GM21528 (cell line): Measurements from ENCODE around the gene HS6ST2.

Experiments
- ATAC-seq: cut with Tn5 transposase; IDR thresholded peaks from one replicate; pipeline ENCODE4 v1.9.1; 2021; ENCODE audit warnings: mild to moderate bottlenecking, moderate library complexity; ENCODE audit not compliant: unreplicated experiment, low FRiP score

HS6ST2 gene

DNA sequence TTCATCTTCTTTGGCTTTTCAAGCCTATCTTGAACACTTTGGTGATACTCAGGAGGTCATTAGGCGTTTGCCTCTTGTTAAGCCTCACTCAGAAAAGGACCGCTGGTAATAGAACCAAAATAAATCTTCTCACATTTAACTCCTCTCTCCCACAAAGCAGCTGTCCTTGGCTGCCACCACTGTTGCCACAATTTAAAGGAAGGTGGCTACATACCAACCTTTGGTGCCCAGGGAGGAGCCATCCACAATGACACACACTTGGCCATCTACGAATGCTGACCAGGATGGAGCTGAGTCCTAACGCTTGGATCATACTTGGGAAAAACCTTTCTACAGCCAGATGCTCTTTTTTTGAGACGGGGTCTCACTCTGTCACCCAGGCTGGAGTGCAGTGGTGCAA lies 210.2 kb downstream of the HS6ST2 start:
- no peak for ATAC-seq

DNA sequence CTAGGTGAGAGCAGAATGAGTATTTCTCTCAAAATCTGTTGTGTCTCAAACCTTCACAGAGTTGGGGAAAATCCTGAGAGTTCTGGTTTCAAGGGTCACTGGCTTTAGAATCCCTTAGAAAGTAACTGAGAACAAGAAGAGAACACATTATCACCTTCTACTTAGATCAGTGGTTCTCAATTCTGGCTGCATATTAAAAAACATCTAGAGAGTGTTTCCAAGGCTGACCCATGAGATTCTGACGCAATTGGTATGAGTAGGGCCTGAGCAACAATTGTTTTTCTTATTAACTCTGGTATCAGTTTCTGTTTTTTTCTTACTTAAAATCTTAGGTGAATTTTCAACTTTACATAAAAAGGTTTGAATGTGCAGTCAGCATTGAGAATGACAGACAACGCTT lies 212.8 kb downstream of the HS6ST2 start:
- no peak for ATAC-seq

GRCh38 chrX:132744470-132744869 lies 214.0 kb downstream of the HS6ST2 start:
- ATAC-seq, result no peak

DNA sequence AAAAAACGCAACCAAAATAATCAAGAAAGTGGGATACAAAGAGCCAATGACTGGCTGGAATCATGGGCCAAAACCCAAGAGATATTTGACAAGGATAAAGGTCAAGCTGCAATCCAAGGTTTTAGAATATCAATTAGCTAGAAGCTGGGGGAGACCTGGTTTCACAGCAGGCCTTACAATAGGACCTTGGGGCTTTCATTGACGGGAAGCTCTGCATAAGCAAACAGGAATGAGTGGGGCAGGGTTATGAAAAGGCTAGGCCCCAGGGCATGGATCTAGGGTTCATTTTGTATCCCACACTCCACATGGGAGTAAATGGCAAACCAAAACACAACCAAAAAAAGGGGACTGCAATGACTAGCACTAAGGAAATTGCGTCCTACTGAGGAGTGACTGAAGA lies 215.3 kb downstream of the HS6ST2 start:
- no peak for ATAC-seq

- no peak for ATAC-seq
Observed at GRCh38 chrX:132742246-132742645, 216.2 kb downstream of the HS6ST2 start.

GRCh38 chrX:132741689-132742088 lies 216.7 kb downstream of the HS6ST2 start:
- ATAC-seq, result no peak

- no peak for ATAC-seq
Observed at GRCh38 chrX:132740316-132741123, 217.9 kb downstream of the HS6ST2 start.

- no peak for ATAC-seq
Observed at GRCh38 chrX:132738951-132739350, 219.5 kb downstream of the HS6ST2 start.

DNA sequence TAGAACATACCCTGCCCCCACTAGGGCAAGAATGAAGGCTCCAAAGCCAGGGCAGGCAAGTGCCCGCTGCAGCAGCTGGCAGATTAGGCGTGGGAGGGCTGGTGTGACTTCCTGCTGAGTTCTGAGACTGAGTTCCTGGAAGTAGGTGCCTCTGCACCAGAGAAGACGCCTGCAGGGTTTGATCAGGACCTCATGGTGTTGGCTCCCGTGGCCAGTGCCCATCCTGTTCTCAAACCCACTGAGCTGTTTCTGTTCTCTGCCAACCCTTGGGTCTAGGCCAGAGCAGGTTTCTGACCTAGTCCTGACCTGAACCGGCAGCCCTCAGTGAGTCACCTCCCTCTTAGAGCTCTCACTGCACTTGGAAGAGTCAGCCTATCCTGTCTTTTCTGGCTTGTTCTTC lies 220.7 kb downstream of the HS6ST2 start:
- no peak for ATAC-seq

DNA sequence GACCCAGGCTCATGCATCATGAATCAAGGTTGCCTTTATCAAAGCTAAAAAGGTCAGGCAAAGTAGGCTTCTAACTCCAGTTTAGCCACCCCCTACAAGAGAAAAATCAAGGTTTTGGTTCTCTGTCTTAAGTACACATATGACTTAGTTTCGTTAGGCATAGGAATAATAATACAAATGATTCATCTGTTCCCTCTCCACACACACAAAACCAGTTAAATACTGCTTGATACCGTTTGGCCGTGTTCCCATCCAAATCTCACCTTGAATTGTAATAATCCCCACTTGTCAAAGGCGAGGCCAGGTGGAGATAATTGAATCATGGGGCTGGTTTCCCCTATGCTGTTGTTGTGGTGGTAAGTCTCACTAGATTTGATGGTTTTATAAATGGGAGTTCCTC lies 226.2 kb downstream of the HS6ST2 start:
- no peak for ATAC-seq

GRCh38 chrX:132730726-132731125 lies 227.7 kb downstream of the HS6ST2 start:
- ATAC-seq, result no peak

DNA sequence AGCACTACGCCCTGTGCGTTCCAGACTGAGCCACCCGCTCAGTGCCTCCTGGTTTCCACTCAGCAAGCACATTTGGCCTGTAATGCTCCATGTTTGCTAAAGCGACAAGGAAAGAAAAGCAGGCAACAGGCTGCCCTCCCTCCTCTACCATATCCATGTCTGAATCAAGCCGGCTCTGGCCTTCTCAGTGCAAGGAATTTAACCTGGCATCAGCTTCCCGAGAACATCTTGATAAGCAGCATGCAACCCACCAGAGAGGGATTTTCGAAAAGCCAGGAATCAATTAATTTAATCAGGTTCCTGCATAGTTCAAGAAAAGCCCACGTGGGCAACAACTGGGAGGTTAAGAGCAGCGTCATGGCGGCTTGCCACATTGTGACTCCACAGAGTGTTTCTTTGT lies 228.2 kb downstream of the HS6ST2 start:
- no peak for ATAC-seq

DNA sequence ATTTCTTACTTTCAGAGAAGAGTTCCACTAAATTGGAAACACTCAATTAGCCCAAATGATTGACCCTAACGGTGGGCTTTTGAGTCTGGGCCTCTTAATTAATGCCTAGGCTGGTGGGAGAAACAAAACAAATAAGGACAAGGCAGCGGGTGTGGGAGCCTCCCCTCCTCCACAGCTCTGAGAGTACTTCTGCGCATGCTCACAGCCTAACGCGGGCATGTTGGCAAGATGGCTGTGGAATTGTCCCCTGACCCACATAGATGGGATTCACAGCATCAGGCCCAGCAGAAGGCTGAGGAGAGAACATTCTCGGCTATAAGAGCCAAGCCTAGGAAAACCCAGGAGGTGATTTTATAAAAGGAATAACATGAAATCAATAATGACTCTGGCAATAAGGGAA lies 230.1 kb downstream of the HS6ST2 start:
- no peak for ATAC-seq

GRCh38 chrX:132718431-132718958 lies 239.9 kb downstream of the HS6ST2 start:
- ATAC-seq, result no peak

- ATAC-seq, result no peak
Observed at GRCh38 chrX:132716006-132716405, 242.4 kb downstream of the HS6ST2 start.

GRCh38 chrX:132714913-132715312 lies 243.5 kb downstream of the HS6ST2 start:
- no peak for ATAC-seq

DNA sequence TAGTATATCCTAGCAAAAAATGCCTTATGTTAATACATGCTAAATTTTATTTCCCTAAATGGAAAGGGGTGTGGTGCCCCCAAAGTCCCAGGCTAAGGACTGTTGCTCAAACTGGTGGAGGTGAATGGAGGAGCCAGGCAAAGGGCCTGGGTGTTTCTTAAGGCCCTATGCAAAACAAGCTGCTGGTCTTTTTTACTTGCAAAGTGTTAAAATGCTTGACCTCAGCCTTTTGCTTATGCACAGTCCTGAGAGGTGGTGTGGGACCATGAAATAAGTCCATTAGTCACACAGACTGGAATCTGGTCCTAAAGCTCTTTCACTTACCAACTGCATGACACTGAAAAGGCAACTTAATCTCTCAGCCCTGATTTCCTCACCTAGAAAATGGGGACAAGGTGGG lies 246.1 kb downstream of the HS6ST2 start:
- ATAC-seq, result no peak

- no peak for ATAC-seq
Observed at GRCh38 chrX:132710656-132711155, 247.7 kb downstream of the HS6ST2 start.

- ATAC-seq, result no peak
Observed at GRCh38 chrX:132708529-132708928, 249.9 kb downstream of the HS6ST2 start.

DNA sequence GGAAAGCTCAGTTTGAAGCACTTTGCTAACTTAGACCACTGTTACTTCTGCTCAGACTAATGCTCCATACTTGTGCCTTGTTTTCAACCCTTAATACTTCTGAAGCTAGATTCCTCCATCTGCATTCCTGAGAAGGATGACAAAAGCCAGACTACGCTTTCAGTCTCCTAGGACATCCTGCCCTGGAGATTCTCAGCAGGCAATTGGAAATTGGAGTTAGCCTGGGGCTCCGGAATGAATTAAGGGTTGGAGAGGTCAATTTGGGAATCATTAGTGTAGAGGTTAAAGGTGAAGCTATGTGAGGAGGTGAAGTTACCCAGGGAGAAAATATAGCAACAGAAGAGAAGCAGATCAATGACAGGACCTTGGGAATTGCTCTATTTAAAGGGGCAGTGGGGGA lies 253.7 kb downstream of the HS6ST2 start:
- ATAC-seq, result no peak

DNA sequence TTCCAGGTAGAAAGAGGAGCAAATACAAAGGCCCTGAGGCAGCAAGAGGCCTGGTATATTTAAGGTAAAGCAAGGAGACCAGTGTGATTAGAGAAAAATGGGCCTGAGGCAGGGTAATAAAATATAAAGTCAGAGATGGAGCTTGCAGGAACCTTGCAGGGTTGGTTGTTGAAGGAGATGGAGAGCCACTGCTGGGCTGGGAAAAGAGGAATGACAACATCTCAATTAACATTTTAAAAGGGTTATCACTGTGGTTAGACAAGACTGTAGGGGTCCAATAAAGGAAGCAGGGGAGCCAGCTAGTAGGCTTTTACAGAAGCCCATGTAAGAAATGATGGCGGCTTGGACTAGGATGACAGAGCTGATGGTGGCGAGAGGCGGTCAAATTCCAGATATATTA lies 264.0 kb downstream of the HS6ST2 start:
- no peak for ATAC-seq

GRCh38 chrX:132692526-132692925 lies 265.9 kb downstream of the HS6ST2 start:
- no peak for ATAC-seq
